ENCODE results near the gene GIGYF2. TPM values are rescaled to one million over a fixed set of nuclear protein-coding genes. Genes with fewer than 3 reads are reported as not detected.

Gene GIGYF2
- polyA plus RNA-seq, 1 of the 3 experiments (the other 2 are of a cell fraction) = 12.8 TPM

GRCh38 chr2:232781765-232782164 is 84.6 kb downstream of the GIGYF2 start:
- Histone ChIP-seq H3K27ac (ENCODE audit: low read depth in 2 of 2, low read length in 1 of 2) (peak overlapping the region; percentile 31; a peak in 2 of 4 replicates), H3K27me3 (ENCODE audit: insufficient read depth) (no peaks in the 10 kb centered on the region), H3K36me3 (replicated peaks in 1 of 2; ENCODE audit: control insufficient read depth in 1 of 2, insufficient read depth in 2 of 2, low read length in 1 of 2) (peaks cover 15 to 40% of the 10 kb centered on the region in 2 experiments), H3K9me3 (no peaks in the 10 kb centered on the region), H2AFZ (ENCODE audit: low read depth) (no peak overlapping the region), H3K9ac (no peak overlapping the region), H3F3A (replicated peaks; ENCODE audit: insufficient read depth) (no peaks in the 10 kb centered on the region), H3K4me1 (ENCODE audit: control insufficient read depth in 1 of 2, insufficient read depth in 2 of 2, low read depth in 1 of 2, low read length in 1 of 2) (peaks cover 0 to 2% of the 10 kb centered on the region in 2 experiments; a peak in 1 of 4 replicates), H3K79me2 (ENCODE audit: insufficient read depth) (no peaks in the 10 kb centered on the region; the same call in 1 of the 2 replicates), H3K4me3 (ENCODE audit: low read depth in 2 of 2, low read length in 1 of 2) (no peak overlapping the region), H3K4me2 (no peak overlapping the region), H4K20me1 (ENCODE audit: insufficient read depth) (no peaks in the 10 kb centered on the region), H3K9me2 (no peaks in the 10 kb centered on the region)
- ChIA-PET CTCF (no interaction called here), POLR2A (no interaction called here)
- TF ChIP-seq MEF2A (IDR thresholded peaks at IDR 0.05; ENCODE audit: borderline replicate concordance, low read depth) (no peak), ELF1 (IDR thresholded peaks at IDR 0.05) (no peak), MXI1 (IDR thresholded peaks at IDR 0.05; ENCODE audit: low read depth, low read length) (no peak), FOSL2 (IDR thresholded peaks at IDR 0.05; ENCODE audit: borderline replicate concordance, low read depth) (peak; percentile 46; the same call in 1 of the 2 replicates), RAD21 (IDR thresholded peaks at IDR 0.05; ENCODE audit: low read length) (no peak), GABPA (IDR thresholded peaks at IDR 0.05; ENCODE audit: low read depth) (no peak), POLR2AphosphoS5 (IDR thresholded peaks at IDR 0.05; ENCODE audit: low read depth, low read length) (no peak), JUND (IDR thresholded peaks at IDR 0.05) (peak; percentile 31; the same call in 1 of the 2 replicates), NRF1 (IDR thresholded peaks at IDR 0.05; ENCODE audit: low read depth, low read length) (no peak), TCF12 (IDR thresholded peaks at IDR 0.05) (peak; percentile 78), RFX5 (IDR thresholded peaks at IDR 0.05; ENCODE audit: low read length) (no peak), TAF1 (IDR thresholded peaks at IDR 0.05; ENCODE audit: borderline replicate concordance, low read depth, low read length) (no peak), NFIC (IDR thresholded peaks at IDR 0.05; ENCODE audit: borderline replicate concordance) (no peak), EP300 (IDR thresholded peaks at IDR 0.05; ENCODE audit: borderline replicate concordance in 1 of 2, low read depth in 1 of 2, low read length in 1 of 2) (0 out of 4 replicates have a peak, but pooled peaks of 1 of the 2 experiments have one; percentile 45), RXRA (IDR thresholded peaks at IDR 0.05; ENCODE audit: borderline replicate concordance, low read depth) (no peak), SMC3 (IDR thresholded peaks at IDR 0.05; ENCODE audit: low read depth, low read length) (no peak), CHD2 (IDR thresholded peaks at IDR 0.05; ENCODE audit: low read length, partially characterized antibody) (no peak), GATA2 (CRISPR knock-in tag; IDR thresholded peaks at IDR 0.05) (no peak)
- TF ChIP-seq, protein P1, sequence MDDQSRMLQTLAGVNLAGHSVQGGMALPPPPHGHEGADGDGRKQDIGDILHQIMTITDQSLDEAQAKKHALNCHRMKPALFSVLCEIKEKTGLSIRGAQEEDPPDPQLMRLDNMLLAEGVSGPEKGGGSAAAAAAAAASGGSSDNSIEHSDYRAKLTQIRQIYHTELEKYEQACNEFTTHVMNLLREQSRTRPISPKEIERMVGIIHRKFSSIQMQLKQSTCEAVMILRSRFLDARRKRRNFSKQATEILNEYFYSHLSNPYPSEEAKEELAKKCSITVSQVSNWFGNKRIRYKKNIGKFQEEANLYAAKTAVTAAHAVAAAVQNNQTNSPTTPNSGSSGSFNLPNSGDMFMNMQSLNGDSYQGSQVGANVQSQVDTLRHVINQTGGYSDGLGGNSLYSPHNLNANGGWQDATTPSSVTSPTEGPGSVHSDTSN (IDR thresholded peaks at IDR 0.05) = peak; percentile 23
- TF ChIP-seq, protein P2, sequence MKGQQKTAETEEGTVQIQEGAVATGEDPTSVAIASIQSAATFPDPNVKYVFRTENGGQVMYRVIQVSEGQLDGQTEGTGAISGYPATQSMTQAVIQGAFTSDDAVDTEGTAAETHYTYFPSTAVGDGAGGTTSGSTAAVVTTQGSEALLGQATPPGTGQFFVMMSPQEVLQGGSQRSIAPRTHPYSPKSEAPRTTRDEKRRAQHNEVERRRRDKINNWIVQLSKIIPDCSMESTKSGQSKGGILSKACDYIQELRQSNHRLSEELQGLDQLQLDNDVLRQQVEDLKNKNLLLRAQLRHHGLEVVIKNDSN (IDR thresholded peaks at IDR 0.05; ENCODE audit: borderline replicate concordance, low read depth) = no peak
- TF ChIP-seq, protein P3, sequence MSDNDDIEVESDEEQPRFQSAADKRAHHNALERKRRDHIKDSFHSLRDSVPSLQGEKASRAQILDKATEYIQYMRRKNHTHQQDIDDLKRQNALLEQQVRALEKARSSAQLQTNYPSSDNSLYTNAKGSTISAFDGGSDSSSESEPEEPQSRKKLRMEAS (IDR thresholded peaks at IDR 0.05; ENCODE audit: low read depth) = no peak
- TF ChIP-seq, protein P4, sequence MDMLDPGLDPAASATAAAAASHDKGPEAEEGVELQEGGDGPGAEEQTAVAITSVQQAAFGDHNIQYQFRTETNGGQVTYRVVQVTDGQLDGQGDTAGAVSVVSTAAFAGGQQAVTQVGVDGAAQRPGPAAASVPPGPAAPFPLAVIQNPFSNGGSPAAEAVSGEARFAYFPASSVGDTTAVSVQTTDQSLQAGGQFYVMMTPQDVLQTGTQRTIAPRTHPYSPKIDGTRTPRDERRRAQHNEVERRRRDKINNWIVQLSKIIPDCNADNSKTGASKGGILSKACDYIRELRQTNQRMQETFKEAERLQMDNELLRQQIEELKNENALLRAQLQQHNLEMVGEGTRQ (IDR thresholded peaks at IDR 0.05; ENCODE audit: borderline replicate concordance, low read depth, low read length) = no peak
- TF ChIP-seq, protein P5, sequence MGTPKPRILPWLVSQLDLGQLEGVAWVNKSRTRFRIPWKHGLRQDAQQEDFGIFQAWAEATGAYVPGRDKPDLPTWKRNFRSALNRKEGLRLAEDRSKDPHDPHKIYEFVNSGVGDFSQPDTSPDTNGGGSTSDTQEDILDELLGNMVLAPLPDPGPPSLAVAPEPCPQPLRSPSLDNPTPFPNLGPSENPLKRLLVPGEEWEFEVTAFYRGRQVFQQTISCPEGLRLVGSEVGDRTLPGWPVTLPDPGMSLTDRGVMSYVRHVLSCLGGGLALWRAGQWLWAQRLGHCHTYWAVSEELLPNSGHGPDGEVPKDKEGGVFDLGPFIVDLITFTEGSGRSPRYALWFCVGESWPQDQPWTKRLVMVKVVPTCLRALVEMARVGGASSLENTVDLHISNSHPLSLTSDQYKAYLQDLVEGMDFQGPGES (IDR thresholded peaks at IDR 0.05; ENCODE audit: low read depth, low read length) = no peak
- DNase-seq = peak; percentile 3
